ENCODE data around the gene HIGD2A. TPM values are rescaled to one million over a fixed set of nuclear protein-coding genes. Genes with fewer than 3 reads are reported as not detected.

HIGD2A gene
- total and polyA plus RNA-seq, 9 of the 15 experiments (the other 6 are each of a cell fraction or from before 2014, with no cell fraction given): 94.7 to 264 (median 163) TPM

DNA sequence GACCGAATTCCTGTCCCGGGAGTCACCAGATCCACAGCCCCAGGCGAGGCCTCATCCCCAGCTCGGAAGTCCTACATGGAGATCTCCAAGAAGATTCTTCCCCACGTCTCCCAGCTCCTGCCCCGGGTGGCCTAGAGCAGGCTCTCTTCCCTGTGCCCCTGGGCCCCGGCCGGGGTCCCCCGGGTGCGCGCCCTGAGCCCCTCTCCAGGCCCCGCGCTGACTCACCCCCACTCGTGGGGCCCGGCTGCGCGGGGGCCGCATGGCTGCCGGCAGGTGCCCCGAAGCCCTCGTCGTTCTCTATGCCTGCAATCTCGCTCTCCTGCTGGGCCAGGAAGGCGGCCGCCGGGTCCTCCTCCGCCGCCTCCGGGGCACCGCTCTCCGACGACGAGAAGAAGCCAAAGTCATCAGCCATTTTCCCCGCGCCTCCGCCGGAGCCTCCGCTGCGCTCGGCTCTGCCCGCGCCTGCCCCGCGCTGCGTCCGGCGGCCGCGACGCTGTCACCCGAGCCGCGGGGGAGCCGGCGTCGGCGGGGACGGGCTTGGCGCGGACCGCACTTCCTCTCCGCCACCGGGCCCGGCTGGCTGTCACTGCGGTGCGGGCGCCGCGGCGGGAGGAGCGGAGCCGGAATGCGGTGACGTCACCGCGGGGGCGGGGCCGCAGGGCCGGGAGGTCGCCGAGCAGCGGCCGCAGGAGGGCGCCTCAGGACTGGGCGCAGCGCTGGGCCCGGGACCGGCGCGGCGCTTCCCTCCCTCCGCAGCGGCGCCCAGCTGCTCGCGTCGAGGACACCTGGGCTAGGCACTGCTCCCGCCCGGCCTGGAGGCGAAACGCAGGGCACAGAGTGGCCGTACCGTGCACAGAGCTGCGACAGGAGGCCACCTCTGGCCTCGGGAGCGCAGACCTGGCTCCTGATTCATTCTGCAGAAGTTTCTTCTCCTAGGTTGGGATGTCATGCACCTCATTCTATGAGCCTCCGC lies 27.7 kb downstream of the HIGD2A start, which contains the start of gene CLTB (continued):
- TF ChIP-seq NR4A1 (CRISPR knock-in tag; IDR thresholded peaks at IDR 0.05): peak; percentile 50; the same call in 1 of the 2 replicates
- TF ChIP-seq NR4A1 (tag; IDR thresholded peaks at IDR 0.05): 0 out of 2 replicates have a peak, but pooled peaks have one; percentile 42
- TF ChIP-seq, protein P1, sequence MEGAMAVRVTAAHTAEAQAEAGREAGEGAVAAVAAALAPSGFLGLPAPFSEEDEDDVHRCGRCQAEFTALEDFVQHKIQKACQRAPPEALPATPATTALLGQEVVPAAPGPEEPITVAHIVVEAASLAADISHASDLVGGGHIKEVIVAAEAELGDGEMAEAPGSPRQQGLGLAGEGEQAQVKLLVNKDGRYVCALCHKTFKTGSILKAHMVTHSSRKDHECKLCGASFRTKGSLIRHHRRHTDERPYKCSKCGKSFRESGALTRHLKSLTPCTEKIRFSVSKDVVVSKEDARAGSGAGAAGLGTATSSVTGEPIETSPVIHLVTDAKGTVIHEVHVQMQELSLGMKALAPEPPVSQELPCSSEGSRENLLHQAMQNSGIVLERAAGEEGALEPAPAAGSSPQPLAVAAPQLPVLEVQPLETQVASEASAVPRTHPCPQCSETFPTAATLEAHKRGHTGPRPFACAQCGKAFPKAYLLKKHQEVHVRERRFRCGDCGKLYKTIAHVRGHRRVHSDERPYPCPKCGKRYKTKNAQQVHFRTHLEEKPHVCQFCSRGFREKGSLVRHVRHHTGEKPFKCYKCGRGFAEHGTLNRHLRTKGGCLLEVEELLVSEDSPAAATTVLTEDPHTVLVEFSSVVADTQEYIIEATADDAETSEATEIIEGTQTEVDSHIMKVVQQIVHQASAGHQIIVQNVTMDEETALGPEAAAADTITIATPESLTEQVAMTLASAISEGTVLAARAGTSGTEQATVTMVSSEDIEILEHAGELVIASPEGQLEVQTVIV (CRISPR knock-in tag; IDR thresholded peaks at IDR 0.05; ENCODE audit: borderline replicate concordance): no peak
- 0 out of 2 replicates have a peak, but pooled peaks have one; percentile 37 for TF ChIP-seq ZNF175 (CRISPR knock-in tag; IDR thresholded peaks at IDR 0.05; ENCODE audit: low read depth)
- TF ChIP-seq TBL1XR1 (IDR thresholded peaks at IDR 0.05; ENCODE audit: low read length in 2 of 2): no peak
- TF ChIP-seq, protein P2, sequence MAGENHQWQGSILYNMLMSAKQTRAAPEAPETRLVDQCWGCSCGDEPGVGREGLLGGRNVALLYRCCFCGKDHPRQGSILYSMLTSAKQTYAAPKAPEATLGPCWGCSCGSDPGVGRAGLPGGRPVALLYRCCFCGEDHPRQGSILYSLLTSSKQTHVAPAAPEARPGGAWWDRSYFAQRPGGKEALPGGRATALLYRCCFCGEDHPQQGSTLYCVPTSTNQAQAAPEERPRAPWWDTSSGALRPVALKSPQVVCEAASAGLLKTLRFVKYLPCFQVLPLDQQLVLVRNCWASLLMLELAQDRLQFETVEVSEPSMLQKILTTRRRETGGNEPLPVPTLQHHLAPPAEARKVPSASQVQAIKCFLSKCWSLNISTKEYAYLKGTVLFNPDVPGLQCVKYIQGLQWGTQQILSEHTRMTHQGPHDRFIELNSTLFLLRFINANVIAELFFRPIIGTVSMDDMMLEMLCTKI (IDR thresholded peaks at IDR 0.05; ENCODE audit: partially characterized antibody): no peak
- peak in 1 of 2 experiments; percentile 56; a peak in 2 of 4 replicates for TF ChIP-seq NRF1 (conservative IDR thresholded peaks at IDR 0.05 in 1 of 2, IDR thresholded peaks at IDR 0.05 in 1 of 2)
- TF ChIP-seq SRSF1 (IDR thresholded peaks at IDR 0.05; ENCODE audit: low read depth, low read length): no peak
- peak; percentile 92 for TF ChIP-seq ZBTB1 (CRISPR knock-in tag; IDR thresholded peaks at IDR 0.05; ENCODE audit: borderline replicate concordance, low read depth)
- TF ChIP-seq PHB (CRISPR knock-in tag; IDR thresholded peaks at IDR 0.05): no peak
- no peak for TF ChIP-seq HMG20B (CRISPR knock-in tag; IDR thresholded peaks at IDR 0.05)
- TF ChIP-seq PYGO2 (tag; IDR thresholded peaks at IDR 0.05): no peak
- no peak for TF ChIP-seq SAFB2 (IDR thresholded peaks at IDR 0.05; ENCODE audit: borderline replicate concordance, low read depth, low read length, severe bottlenecking)
- TF ChIP-seq CBX2 (IDR thresholded peaks at IDR 0.05; ENCODE audit: insufficient read depth, low read length, poor library complexity, severe bottlenecking): no peak
